GM15510 (cell line): ENCODE measurements around the gene ADGRV1.

Experiments
- POLR2A ChIP-seq: IDR thresholded peaks from 3 replicates; pipeline ENCODE4 v1.6.1; 2011; ENCODE audit warnings: borderline replicate concordance; ENCODE audit not compliant: insufficient read length; ENCODE audit errors: extremely low read depth

ADGRV1 gene

DNA sequence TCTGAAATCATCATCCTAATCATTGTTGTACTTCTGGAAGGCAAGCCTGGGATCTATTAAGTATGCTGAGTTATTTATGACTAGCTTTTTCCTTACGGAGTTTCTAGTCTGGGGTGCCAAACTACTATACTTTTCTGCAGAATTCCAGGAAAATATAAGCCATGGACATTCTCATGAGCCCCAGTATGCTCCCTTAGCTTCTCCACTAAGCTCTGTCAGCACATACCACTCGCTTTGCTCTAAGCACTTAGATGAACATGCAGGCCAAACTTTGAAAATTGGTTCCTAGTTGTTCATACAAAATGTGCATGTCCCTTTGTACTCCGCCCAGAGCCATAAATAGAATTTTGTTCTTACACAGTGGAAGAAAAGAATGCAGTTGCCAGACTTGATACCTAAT lies 539.9 kb downstream of the ADGRV1 start:
- no peak for TF ChIP-seq POLR2A

DNA sequence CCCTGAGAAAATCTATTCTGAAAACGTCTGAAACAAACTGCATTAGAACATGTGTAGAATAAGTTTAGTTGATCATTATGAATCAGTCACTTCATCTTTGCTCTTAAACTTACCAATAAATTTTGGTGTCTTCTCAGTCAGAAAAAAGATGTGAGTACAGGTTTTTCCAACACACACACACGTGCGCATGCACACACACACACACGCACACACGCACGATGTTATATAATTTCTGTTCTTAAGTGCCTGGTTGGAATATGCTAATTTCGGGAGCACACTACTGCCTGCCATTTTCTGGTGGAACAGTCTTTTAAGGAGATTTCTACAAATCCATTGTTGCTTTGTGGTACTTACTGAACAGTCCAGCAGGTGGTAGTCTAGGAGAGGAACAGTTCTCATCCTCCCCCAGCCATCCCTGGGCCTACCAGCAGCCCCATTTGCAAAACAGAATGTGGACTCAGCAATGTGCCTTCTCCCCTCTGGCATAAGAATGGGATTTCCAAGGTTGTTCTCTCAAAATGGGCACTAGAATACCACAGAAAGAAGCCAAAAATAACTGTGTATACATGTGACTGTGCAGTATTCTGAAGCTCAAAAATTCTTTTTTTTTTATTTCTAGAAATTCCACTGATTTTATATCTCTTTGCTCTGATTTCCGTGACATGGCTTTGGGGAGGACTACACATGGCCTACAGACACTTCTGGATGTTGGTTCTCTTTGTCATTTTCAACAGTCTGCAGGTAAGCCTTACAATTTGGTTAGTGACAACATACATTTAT lies 543.2 kb downstream of the ADGRV1 start:
- no peak for TF ChIP-seq POLR2A

DNA sequence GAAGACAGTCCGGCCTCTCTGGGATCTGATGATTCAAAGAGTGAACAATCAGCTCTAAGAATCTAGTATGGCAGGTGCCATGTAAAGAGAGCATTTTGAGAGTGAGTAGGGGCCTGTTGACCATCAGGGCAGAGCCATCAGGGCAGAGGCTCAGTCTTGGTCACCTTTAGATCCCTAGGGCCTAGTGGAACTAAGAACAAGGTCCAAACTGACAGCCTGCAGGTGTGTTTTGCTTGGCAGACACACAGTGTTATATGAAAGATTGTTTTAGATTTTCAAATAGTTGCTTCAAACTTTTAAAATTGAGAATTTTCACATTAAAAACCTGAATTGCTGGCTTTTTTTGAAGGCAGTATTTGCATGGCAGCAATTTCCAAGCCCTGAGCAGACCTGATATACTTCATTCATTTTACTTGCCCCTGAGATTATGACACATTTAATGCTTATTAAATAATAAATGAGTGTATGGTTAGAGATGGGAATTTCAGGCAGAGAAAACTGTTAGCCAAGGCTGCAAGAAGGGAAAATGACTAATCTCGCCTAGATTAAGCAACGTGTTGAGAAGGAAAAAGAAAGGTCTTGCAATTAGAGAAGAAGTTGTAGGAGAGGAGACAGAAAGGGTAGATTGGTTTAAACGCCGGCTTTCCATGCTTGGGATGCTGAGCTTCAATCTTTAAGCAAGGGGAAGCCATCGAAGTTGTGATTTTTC lies 544.9 kb downstream of the ADGRV1 start:
- no peak for TF ChIP-seq POLR2A

DNA sequence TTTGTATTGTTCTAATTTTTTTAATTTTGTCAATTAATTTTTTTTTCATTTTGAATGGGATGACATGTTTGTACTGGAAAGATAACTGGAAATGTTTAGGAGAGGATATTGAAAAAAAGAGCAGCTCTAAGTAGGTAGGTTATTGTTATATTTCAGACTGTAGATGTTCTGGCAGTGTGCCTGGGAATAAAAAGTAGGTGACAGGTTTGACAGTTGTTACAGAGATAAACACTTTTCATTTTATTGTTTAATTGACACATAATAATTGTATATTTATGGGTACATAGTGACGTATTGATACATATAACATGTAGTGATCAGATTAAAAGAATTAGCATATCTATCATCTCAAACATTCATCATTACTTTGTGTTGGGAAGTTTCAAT lies 545.5 kb downstream of the ADGRV1 start:
- no peak for TF ChIP-seq POLR2A

DNA sequence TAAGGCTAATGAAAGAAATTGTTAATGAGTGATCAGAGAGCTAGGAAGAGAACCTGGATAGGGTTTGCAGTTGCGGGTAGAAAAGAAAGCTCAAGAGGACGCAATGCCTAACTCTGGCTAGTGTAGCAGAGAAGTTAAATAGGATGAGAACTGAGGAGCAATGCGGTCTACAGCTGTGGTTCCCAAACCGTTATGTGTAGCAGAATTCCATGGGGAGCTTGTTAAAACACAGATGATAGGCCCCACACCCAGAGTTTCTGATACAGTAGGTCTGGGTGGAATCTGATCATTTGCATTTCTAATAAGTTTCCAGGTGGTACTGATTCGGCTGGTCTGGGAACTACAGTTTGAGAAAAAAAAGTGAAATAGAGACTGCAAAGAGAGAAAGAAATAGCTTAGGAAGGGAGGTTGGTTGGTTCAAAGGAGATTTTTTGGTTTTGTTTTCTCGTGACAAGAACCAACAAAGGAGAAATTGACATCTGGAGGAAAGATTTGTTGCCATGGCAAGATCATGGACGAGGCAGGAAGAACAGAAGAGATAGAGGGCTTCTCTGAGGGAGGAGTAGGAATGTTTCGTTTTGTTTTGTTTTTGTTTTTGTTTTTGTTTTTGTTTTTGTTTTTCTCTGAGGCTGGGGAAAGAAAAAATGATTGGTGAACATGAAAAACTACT lies 548.4 kb downstream of the ADGRV1 start:
- no peak for TF ChIP-seq POLR2A

DNA sequence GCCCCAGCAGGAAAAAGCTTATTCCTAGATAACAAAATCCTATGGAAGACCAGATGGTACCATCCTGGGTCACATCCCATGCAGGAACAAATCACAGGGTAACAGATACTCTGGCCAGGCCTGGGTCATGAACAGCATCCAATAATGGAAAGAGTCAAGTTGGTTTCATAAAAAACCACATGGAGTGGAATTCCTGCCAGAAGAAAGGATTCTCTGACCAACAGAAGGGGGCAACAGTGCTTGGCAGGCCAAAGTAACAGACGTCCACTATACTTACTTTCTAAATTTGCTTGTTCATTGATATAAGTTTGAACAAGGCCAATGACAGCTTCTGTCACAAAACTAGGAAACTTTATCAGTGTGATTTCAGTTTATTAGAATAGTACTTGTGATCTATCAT lies 551.0 kb downstream of the ADGRV1 start:
- no peak for TF ChIP-seq POLR2A

DNA sequence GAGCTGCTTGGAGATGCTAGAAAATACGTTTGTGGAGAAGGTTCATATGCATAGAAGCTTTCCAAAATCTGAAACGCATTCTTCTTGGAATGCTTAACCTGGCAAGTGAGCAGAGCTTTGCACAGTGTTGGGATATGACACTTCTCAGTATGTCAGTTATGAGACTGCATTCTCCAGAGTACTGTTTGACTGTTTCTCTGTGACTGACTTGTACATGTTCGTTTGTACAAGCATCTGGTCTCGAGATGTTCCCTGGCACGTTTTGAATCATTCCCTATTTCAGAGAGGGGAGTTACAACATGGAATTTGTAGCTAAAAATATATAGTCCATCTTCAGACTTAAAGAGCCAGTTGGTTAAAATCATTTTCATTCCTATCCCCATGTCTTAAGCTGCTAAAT lies 552.1 kb downstream of the ADGRV1 start:
- TF ChIP-seq POLR2A: no peak

- no peak for TF ChIP-seq POLR2A
Observed at GRCh38 chr5:91111473-91112238, 553.1 kb downstream of the ADGRV1 start.

DNA sequence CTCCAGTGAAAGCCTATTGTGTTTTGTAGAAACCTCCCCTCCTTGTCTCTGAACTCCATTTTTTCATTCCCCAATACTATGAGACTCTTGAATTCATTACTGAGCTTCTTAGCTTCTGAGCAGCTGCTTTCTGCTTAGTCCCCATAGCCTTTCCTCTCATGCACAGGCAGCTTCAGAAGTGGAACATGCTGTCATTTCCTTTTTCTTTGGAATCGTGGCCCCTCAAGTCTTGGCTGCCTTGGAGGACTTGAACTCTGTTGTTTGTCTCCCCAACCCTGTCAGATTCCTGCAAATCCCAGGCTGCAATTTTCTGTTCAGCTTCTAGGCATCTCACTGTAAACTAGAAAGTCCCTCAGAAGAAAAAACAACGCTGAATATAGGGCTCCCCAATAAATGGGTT lies 556.1 kb downstream of the ADGRV1 start:
- no peak for TF ChIP-seq POLR2A

- no peak for TF ChIP-seq POLR2A
Observed at GRCh38 chr5:91118354-91118753, 559.8 kb downstream of the ADGRV1 start.

DNA sequence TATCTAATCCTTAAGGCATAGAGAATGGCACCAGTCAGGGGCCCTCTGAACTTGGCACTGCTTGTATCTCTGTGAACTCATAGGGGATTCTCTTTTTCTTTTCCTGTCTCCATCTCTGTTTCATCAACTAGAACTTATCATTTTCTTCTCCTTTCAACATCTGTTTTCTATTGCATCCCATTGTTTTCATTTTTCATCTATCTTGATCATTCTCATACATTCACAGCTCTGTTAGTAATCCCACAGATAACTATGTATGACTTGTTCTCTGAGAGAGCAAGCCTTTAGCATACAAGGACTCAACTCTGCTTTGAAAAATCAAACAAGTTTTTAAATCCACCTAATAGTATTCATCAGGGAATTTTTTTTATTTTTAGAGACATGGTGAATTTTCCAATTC lies 560.2 kb downstream of the ADGRV1 start:
- TF ChIP-seq POLR2A: no peak

DNA sequence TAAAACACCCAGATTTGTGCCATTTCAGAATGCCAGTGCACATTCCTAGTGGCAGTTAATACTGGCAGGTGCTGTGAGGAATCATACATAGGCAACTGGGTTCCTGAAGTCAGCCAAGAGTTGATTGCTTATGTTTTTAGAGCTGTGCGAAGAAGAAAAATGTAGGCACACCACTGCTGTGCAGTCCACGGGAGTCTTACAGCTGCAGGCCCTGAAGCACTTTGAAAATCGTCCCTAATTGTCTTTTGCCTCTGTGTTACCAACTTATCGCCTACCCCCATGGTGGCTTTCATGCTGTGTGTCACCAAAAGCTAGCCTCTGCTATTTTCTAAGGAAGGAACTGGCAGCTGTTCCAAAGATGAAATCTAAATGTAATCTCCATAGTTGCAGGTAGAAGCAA lies 560.6 kb downstream of the ADGRV1 start:
- TF ChIP-seq POLR2A: no peak

- TF ChIP-seq POLR2A: no peak
Observed at GRCh38 chr5:91119981-91120850, 561.6 kb downstream of the ADGRV1 start.
